PFSK-1 (cell line): ENCODE results near the gene IDH3B.

ENCODE experiments used
- POLR2AphosphoS5 ChIP-seq: IDR thresholded peaks from 2 replicates; pipeline ENCODE4 v1.6.1; 2012; ENCODE audit warnings: low read depth, mild to moderate bottlenecking, control low read depth, low read length, moderate library complexity
- REST ChIP-seq, 2 experiments: IDR thresholded peaks; 2 replicates each; pipeline versions ENCODE4 v1.6.1 to v1.8.0; 2011 to 2012; ENCODE audit warnings: low read depth in 2 of 2, low read length in 2 of 2, control low read depth in 1 of 2, inconsistent platforms in 1 of 2, mild to moderate bottlenecking in 1 of 2, moderate library complexity in 1 of 2; ENCODE audit not compliant: insufficient read depth in 1 of 2
- SIN3A ChIP-seq: IDR thresholded peaks from 2 replicates; pipeline ENCODE4 v1.6.1; 2012; ENCODE audit warnings: mild to moderate bottlenecking, low read length, moderate library complexity, borderline replicate concordance; ENCODE audit not compliant: insufficient read depth
- TAF1 ChIP-seq: IDR thresholded peaks from 2 replicates; pipeline ENCODE4 v1.6.1; 2012; ENCODE audit warnings: low read length, control low read depth, borderline replicate concordance; ENCODE audit not compliant: insufficient read depth

GRCh38 chr20:2619337-2619736 lies 44.7 kb downstream of the IDH3B start:
- TF ChIP-seq SIN3A = no peak
- no peak for TF ChIP-seq REST (IDR thresholded peaks at IDR 0.05; ENCODE audit: insufficient read depth in 1 of 2, low read depth in 2 of 2, low read length in 2 of 2)
- TF ChIP-seq POLR2AphosphoS5 = no peak
- no peak for TF ChIP-seq TAF1
